ENCODE data around the gene SNTB2. TPM values are rescaled to one million over a fixed set of nuclear protein-coding genes. Genes with fewer than 3 reads are reported as not detected.

SNTB2 gene
- total and polyA plus RNA-seq, 8 donors, result 4.0 to 74.4 (median 22.1) TPM

DNA sequence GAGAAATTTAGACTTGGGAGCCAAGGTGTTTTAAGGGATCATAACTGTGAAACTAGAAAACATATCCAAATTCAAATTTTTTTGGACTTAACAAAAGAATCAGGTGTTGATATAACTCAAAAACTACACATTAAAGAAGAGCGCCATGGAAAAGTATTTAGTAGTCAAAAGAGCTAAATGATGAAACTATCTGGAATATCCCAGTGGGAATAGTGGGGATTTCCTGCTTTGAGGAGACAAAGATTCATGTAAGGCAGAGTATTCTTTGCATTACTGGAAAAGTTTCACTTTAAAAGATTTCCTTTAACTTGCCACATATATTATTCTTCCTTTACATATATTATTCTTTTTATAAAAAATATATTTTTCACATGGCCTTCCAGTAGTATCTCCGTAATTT lies 83.9 kb downstream of the SNTB2 start:
- 93 to 100% (median 98%) methylated on average over 2 of the region's 2 CpGs for WGBS, 5 donors
- DNase-seq, result no peak
- intact Hi-C loops (cut with DNase I; ENCODE audit: low total_unique reads), result no loop called here
- Histone ChIP-seq H3K9me3 (no peaks in the 10 kb centered on the region), H3K4me3 (no peak overlapping the region), H3K27me3 (no peaks in the 10 kb centered on the region), H3K4me1 (peaks cover 0 to 17% (median 7%) of the 10 kb centered on the region in 4 donors), H3K27ac (no peak overlapping the region), H3K36me3 (peaks cover 0 to 48% (median 36%) of the 10 kb centered on the region in 4 donors)
- no peak for TF ChIP-seq POLR2AphosphoS5 (IDR thresholded peaks at IDR 0.05)

DNA sequence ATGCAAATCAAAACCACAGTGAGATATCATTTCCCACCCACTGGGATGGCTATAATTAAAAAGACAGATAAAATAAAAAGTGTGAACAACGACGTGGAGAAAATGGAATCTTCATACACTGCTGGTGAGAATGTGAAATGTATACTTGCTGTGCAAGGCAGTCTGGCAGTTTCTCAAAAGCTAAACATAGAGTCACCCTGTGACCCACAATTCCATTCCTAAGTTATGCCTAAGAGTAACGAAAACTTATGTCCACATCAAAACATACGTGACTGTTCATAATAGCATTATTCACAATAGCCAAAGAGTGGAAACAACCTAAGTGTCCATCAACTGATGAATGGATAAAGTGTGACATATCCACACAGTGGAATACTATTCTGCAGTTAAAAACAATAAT lies 86.0 kb downstream of the SNTB2 start:
- TF ChIP-seq EP300 (IDR thresholded peaks at IDR 0.05) (no peak), POLR2A (IDR thresholded peaks at IDR 0.05) (no peak), CTCF (IDR thresholded peaks at IDR 0.05) (no peak), POLR2AphosphoS5 (IDR thresholded peaks at IDR 0.05) (no peak)
- Histone ChIP-seq H3K27me3 (no peaks in the 10 kb centered on the region), H3K9me3 (no peaks in the 10 kb centered on the region), H3K36me3 (peaks cover 0 to 40% (median 35%) of the 10 kb centered on the region in 4 donors), H3K27ac (no peak overlapping the region), H3K4me1 (peaks cover 0 to 31% (median 17%) of the 10 kb centered on the region in 4 donors), H3K4me3 (no peak overlapping the region)
- intact Hi-C loops (cut with DNase I; ENCODE audit: low total_unique reads), result no loop called here
- DNase-seq, result peak in 1 of 2 donors; percentile 19
- WGBS, 5 donors, result 76 to 88% (median 83%) methylated on average over 4 of the region's 4 CpGs

DNA sequence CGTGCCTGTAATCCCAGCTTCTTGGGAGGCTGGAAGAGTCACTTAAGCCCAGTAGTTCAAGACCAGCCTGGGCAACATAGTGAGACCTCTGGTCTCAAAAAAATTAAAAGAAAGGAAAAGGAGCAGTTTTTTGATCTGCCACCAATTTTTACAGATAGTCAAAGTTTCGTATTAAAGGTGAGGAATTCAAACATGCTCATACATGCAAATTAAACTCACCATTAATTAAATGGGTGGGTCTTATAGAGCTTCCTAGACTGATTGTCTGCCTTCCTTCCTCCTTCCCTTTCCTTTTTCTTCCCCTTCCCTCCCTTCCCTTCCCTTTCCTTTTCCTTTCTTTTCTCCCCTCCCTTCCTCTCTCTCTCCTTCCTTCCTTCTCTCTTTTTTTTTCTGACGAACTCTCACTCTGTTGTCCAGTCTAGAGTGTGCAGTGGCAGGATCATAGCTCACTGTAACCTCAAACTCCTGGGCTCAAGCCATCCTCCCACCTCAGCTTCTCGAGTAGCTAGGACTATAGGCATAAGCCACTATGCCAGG lies 87.8 kb downstream of the SNTB2 start:
- DNase-seq, result no peak
- TF ChIP-seq POLR2A (IDR thresholded peaks at IDR 0.05) (no peak), CTCF (IDR thresholded peaks at IDR 0.05) (no peak)
- Histone ChIP-seq H3K27me3 (no peaks in the 10 kb centered on the region), H3K36me3 (peaks cover 0 to 38% (median 34%) of the 10 kb centered on the region in 4 donors), H3K27ac (peak overlapping the region in 2 of 5 donors; percentile 52 to 57), H3K4me1 (peaks cover 0 to 32% (median 18%) of the 10 kb centered on the region in 4 donors), H3K4me3 (no peak overlapping the region), H3K9me3 (no peaks in the 10 kb centered on the region)
- intact Hi-C loops (cut with DNase I; ENCODE audit: low total_unique reads), result no loop called here
- WGBS, 5 donors, result 77 to 88% (median 85%) methylated on average over 4 of the region's 4 CpGs

DNA sequence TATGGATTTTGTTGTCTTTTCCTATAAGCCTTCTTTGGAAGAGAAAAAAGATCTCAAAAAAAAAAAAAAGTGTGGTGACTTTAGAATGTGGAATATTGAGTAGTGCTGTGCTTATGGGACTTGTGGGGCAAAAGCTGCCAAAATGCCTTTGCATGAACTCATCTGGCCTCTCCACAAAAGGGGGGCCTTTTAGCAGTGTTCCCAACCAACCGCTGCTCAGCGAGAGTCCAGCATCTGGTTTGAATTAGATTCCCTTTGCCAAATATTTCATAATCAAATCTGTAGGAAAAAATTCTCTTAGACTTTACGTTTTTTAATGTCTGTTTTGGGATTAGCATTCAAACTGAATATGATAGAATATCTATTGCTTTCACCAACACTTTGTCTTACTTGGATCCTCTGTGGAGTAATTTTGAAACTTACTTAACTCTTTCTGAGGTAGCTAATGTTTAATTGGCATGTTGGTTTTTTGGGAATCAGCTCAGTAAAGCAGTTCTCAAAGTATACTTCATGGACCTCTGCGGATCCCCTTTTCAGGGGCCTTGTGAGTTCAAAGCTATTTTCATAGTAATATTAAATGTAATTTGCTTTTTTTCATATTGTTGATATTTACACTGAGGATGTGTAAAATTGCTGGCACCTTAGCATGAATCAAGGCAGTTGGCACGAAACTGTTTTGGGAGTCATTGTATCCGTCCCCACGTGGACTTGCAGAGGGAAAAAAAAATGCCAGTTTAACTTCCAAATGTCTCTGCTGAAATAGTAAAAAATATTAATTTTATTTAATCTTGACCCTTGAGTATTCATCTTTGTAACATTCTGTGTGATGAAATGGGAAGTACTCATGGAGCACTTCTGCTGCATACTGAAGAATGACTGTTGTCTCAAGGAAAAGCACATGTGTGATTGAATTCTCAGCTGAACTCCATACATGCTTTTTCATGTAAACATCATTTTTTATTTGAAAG lies 89.5 kb downstream of the SNTB2 start:
- intact Hi-C loops (cut with DNase I; ENCODE audit: low total_unique reads), result no loop called here
- Histone ChIP-seq H3K4me1 (peaks cover 0 to 32% (median 16%) of the 10 kb centered on the region in 4 donors), H3K36me3 (peaks cover 0 to 26% (median 19%) of the 10 kb centered on the region in 4 donors), H3K27ac (peak overlapping the region in 3 of 5 donors; percentile 47 to 57 (median 52)), H3K9me3 (no peaks in the 10 kb centered on the region), H3K4me3 (no peak overlapping the region), H3K27me3 (no peaks in the 10 kb centered on the region)
- TF ChIP-seq POLR2AphosphoS5 (IDR thresholded peaks at IDR 0.05) (peak in 1 of 3 donors; percentile 55), POLR2A (IDR thresholded peaks at IDR 0.05) (no peak), CTCF (IDR thresholded peaks at IDR 0.05) (no peak)
- DNase-seq, result peak in 1 of 2 donors; percentile 88
- WGBS, 5 donors, result 55 to 71% (median 64%) methylated on average over 7 of the region's 7 CpGs
